ENCODE measurements around the gene WDR75. TPM values are rescaled to one million over a fixed set of nuclear protein-coding genes. Genes with fewer than 3 reads are reported as not detected.

The WDR75 gene
- total RNA-seq, 1 experiment from 2014 or later, result 64.1 TPM

Other genes with a start within 250 kb of the WDR75 start
- 7.1 and 7.6 TPM in 2 replicates for gene SLC40A1, start 139.3 kb downstream of the WDR75 start, total RNA-seq (2014; rRNA removed)
- gene ASNSD1, start 220.0 kb downstream of the WDR75 start, total RNA-seq (2014; rRNA removed), result 74.6 and 79.4 TPM in 2 replicates
- gene ANKAR, start 233.2 kb downstream of the WDR75 start, total RNA-seq (2014; rRNA removed), result 4.5 and 4.6 TPM in 2 replicates